ENCODE data around the gene MESP1.

GRCh38 chr15:89754361-89755154 is 3.5 kb upstream of the MESP1 start:
- TF ChIP-seq CTCF (IDR thresholded peaks at IDR 0.05) (no peak), POLR2AphosphoS5 (IDR thresholded peaks at IDR 0.05) (no peak), EP300 (IDR thresholded peaks at IDR 0.05) (no peak), POLR2A (IDR thresholded peaks at IDR 0.05) (no peak)
